ENCODE measurements around the gene SUGP2.
"Not testable (repeated sequence)": the region's sequence is repeated elsewhere in the genome, so short reads cannot be mapped to it uniquely, and the experiment has no call there.

SUGP2 gene

GRCh38 chr19:19031891-19032290 is 1.4 kb downstream of the SUGP2 start:
- no peak for DNase-seq

DNA sequence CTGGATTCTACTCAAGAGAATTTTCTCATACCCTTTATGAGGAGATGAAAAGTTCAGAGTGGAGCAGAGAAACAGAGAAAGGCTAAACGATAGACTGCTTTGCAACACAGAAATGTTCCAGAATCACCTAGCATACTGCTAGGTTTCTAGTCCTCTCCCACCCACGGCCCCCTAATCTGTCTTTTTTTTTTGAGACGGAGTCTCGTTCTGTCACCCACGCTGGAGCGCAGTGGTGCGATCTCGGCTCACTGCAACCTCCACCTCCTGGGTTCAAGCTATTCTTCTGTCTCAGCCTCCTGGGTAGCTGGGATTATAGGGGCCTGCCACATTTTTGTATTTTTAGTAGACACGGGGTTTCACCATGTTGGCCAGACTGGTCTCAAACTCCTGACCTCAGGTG is 4.8 kb downstream of the SUGP2 start:
- DNase-seq = no peak

- no peak for DNase-seq
Observed at GRCh38 chr19:19027228-19027627, 6.1 kb downstream of the SUGP2 start.

GRCh38 chr19:19026299-19026971 is 6.9 kb downstream of the SUGP2 start:
- DNase-seq = no peak

DNA sequence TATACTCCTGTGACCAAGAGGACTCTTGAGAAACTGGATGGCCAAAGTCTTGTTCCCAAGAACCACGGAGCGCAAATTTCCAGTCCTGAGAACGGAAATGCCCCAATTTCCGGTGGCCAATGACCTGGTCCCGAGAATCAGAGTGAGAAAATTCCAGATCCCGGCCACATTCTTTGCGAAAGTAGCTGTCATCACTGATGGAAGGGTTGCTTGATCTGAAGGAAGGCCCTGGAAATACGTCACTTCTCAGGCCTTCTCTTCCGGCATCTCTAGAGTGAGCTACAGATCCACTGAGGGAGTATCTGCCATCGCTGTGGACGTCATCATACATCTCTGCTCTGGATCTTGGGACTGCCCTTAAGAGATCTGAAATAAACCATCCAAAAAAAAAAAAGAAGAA is 7.5 kb downstream of the SUGP2 start:
- no peak for DNase-seq

DNA sequence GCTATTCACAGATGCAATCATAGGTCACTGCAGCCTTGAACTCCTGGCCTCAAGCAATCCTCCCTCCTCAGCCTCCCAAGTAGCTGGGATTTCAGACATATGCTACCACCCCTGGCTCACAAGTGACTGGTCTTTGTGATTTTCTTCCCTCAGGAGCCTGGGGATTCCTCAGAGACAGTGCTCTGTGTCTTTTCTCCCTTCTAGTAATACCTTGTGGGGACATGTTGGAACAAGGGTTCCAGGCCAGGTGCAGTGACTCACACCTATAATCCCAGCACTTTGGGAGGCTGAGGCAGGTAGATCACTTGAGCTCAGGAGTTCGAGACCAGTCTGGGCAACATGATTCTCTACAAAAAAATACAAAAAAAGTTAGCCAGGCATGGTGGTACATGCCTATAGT is 9.9 kb downstream of the SUGP2 start:
- not testable (repeated sequence) for DNase-seq

- no peak for DNase-seq
Observed at GRCh38 chr19:19022380-19022961, 10.8 kb downstream of the SUGP2 start.

GRCh38 chr19:19021115-19021514 is 12.2 kb downstream of the SUGP2 start:
- no peak for DNase-seq

DNA sequence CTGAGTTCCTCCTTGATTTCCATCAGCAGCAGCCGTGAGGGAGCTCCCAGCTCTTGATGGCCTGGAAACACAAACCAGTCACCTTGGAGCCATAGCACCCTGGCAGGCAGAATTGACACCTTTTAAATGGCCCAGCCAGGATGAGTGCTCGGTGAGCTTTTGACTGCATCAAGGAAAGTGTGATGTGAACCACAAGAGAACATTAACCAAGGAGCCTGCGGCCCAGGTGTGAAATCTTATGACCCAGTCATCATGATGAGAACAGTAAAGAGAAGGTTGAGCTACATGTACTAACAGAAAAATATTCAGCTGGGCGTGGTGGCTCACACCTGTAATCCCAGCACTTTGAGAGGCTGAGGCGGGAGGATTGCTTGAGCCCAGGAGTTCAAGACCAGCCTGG is 22.8 kb downstream of the SUGP2 start:
- DNase-seq = no peak

- DNase-seq = no peak
Observed at GRCh38 chr19:19009951-19010350, 23.4 kb downstream of the SUGP2 start.

DNA sequence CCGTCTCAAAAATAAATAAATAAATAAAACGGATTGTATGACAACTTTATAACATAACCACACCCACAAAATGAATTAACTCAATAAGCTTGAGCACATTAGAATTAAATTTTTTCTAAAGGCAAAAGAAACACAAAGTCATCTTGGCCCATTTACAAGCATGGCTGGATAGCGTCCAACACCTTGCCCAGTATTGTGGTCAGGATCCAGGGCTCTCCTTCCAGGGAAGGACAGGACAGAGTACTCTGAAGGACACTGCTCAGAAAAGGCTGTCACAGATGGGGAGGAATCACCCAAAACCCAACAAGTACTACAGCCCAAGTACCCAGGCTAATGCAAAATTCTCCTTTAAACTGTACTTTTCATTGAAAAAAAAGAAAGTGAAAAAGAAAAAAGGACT is 27.1 kb downstream of the SUGP2 start:
- DNase-seq = no peak

GRCh38 chr19:19004144-19004543 is 29.2 kb downstream of the SUGP2 start:
- no peak for DNase-seq

DNA sequence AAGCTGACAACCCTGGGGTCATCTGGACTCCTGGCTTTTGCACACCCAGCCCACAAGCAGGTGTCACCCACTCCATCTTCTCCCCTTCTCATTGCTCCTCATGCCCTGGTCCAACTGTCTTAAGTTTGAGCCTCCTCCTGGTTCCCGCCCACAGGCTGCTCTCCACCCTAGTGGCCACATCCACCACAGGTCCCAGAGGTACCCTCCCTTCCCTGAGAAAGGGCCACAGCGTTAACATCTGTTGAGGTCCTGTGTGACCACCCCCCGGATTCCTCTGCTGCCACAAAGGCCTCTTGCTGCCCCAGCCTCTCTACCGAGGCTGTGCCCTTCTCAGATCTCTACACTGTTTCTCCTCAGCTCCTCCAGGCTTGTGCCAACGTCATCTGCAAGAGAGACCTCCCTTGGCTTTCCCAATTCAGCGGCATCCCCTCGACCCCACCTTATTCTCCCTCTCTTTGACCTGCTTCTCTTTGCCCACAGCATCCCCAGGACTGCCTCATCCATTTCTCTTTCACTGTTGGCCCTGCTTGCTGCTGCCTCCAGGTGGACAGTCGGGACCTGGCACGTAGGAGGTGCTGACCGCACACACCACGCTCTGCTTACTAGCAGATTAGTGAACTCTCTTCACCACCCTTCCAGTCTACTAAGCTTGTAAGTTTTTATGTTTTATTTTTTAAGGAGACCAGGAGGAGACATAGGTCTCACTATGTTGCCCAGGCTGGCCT is 33.3 kb downstream of the SUGP2 start:
- DNase-seq = no peak

- DNase-seq = no peak
Observed at GRCh38 chr19:18999016-18999758, 34.1 kb downstream of the SUGP2 start.

DNA sequence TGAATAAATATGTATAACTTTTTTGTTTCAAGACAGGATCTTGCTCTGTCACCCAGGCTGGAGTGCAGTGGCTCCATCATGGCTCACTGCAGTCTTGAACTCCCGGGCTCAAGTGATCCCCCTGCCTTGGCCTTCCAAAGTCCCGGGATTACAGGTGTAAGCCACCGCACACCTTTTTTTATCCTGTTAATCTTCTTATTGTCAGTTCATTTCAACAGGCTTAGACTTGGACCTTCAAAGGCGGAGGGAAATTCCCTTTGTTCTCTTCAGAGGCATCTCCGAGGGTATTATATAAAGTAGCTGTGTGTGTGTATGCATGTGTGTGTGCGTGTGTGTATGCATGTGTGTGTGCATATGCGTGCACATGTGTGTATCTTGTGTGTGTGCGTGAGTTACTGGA is 35.0 kb downstream of the SUGP2 start:
- DNase-seq = no peak

DNA sequence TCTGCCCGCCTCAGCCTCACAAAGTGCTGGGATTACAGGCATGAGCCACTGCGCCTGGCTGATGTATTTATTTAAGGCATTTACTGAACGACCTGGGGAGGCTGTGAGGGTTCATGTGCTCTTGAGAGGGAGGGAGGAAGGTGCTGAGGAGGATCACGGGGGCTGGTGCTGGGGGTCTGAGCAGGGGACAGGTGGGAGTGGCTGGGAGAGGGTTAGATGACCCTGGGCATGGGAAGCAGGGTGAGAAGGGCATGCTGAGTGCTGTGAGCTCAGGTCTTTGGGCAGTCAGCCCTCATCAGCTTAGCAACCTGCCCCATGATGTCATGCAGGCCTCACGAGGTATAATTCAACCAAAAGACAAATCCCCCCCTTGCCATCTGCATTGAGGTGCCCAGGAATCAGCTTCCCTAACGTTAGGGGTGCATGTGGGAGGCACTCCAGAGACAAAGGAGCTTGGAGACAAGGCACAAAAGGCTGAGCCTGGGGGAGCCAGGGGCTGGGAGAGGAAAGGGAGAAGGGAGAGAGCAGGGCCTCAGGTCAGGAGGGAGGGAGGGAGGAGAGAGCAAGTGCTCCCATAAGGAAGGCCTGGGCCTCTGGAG is 36.4 kb downstream of the SUGP2 start:
- DNase-seq = no peak

- DNase-seq = no peak
Observed at GRCh38 chr19:18996351-18996750, 37.0 kb downstream of the SUGP2 start.

DNA sequence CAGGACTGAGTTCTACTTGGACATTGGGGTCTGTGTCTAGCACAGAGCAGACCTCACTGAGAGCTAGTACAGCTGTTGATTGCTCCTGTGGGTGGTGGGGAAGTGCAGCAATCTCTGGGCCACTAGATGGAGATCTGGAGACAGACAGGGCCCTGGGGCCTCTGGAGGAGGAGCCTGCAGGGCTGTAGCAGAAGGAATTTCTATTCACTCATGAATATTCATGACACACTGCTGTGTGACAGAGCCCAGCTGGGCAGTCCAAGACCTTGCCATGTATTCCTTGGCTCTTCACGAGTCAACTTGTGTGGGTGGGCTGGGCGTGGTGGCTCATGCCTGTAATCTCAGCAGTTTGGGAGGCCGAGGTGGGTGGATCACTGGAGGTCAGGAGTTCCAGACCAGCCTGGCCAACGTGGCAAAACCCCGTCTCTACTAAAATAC is 37.5 kb downstream of the SUGP2 start:
- DNase-seq = peak; percentile 93

GRCh38 chr19:18993115-18993514 is 40.2 kb downstream of the SUGP2 start:
- DNase-seq = no peak

- no peak for DNase-seq
Observed at GRCh38 chr19:18992696-18993095, 40.6 kb downstream of the SUGP2 start.

DNA sequence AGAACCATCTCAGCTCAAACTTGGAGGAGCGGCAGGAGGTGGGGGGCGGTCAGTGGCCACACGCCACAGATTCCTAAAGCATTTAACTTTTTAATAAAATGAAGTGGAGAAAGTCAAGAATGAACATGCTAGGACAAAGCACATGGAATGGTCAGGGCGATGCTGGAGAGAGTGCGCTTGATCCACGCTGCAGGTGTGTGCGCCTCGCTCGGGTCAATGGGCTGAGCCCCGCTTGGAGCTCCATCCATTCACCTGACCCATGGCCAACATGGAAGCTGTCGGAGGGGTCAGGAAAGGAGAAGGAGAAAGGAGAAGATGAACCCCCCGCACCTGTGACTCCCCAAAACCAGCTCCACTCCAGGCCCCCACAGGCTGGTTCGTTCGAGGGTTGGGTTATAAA is 41.8 kb downstream of the SUGP2 start:
- DNase-seq = no peak

DNA sequence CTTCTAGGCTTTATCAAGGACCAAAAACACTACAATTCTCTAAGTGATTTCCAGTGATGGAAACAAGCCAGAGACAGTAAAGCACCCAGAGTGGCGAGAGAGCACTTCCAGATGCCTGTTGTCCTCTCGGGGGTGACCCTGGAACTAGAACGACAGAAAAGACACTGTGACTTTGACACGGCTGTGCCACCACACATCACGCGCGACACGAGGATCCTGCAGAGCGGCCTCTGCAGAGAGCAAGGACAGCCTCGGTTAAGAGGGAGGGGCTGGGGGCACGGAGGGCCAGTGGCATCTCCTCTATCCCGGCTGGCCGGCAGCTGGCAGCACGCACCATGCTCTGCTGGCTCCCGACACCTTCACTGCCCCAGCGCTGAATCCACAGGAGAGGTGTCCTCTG is 42.3 kb downstream of the SUGP2 start:
- no peak for DNase-seq

- DNase-seq = no peak
Observed at GRCh38 chr19:18990128-18990708, 43.1 kb downstream of the SUGP2 start.
